SK-N-SH (cell line): Measurements from ENCODE around the gene NCAM2.

Experiments used
- CTCF ChIP-seq: fragments of 200-600 bp; sonication (generic); IDR thresholded peaks from 2 replicates; pipeline ENCODE4 v1.6.1; 2017; ENCODE audit warnings: antibody characterized with exemption, mild to moderate bottlenecking, moderate library complexity
- EP300 ChIP-seq, 2 experiments: IDR thresholded peaks; 2 replicates each; pipeline versions ENCODE4 v1.4.0 to v1.6.1; 2012; ENCODE audit warnings: borderline replicate concordance in 1 of 2, low read depth in 1 of 2, low read length in 1 of 2
- GABPA ChIP-seq: IDR thresholded peaks from 2 replicates; pipeline ENCODE4 v1.4.0; 2012; ENCODE audit warnings: low read depth, mild to moderate bottlenecking
- JUND ChIP-seq: IDR thresholded peaks from 2 replicates; pipeline ENCODE4 v1.4.0; 2012
- MAX ChIP-seq: IDR thresholded peaks from 2 replicates; pipeline ENCODE4 v1.4.0; 2012; ENCODE audit warnings: low read depth
- POLR2AphosphoS5 ChIP-seq: IDR thresholded peaks from 2 replicates; pipeline ENCODE4 v1.6.1; 2012; ENCODE audit warnings: low read depth, low read length
- SMC3 ChIP-seq: IDR thresholded peaks from 2 replicates; pipeline ENCODE4 v1.6.1; 2012; ENCODE audit warnings: low read depth, low read length, improper control_type of control experiment
- TCF12 ChIP-seq: IDR thresholded peaks from 2 replicates; pipeline ENCODE4 v1.4.0; 2012
- ZBTB33 ChIP-seq: IDR thresholded peaks from 2 replicates; pipeline ENCODE4 v1.4.0; 2012; ENCODE audit warnings: low read depth, borderline replicate concordance

GRCh38 chr21:20994790-20995189 is 3.4 kb upstream of the NCAM2 start:
- TF ChIP-seq POLR2AphosphoS5: no peak
- TF ChIP-seq GABPA: no peak
- TF ChIP-seq MAX: no peak
- TF ChIP-seq EP300 (IDR thresholded peaks at IDR 0.05; ENCODE audit: borderline replicate concordance in 1 of 2, low read depth in 1 of 2, low read length in 1 of 2): no peak
- TF ChIP-seq CTCF: no peak
- no peak for TF ChIP-seq ZBTB33
- no peak for TF ChIP-seq SMC3
- TF ChIP-seq JUND: no peak
- TF ChIP-seq TCF12: no peak
